GM23338 (cell line): ENCODE results near the gene ADCK2. TPM values are rescaled to one million over a fixed set of nuclear protein-coding genes. Genes with fewer than 3 reads are reported as not detected.
A peak's percentile ranks its signal among the peaks of the same experiment; 100 is the strongest.

Experiments
- ATAC-seq: fragments of 200-7000 bp; cut with Tn5 transposase; 3 replicates; pipeline ENCODE4 v1.9.1; 2020
- DNase-seq: peaks from one replicate; pipeline ENCODE4 v3.0.0-alpha.2; 2015; ENCODE audit warnings: low spot score
- H2AFZ ChIP-seq: fragments of 200-600 bp; sonication (generic); 2 replicates; pipeline ENCODE4 v1.8.0; 2016; ENCODE audit warnings: antibody characterized with exemption, mild to moderate bottlenecking, moderate library complexity
- H3F3A ChIP-seq: fragments of 200-600 bp; sonication (generic); replicated peaks from 2 replicates; pipeline ENCODE4 v1.8.0; 2017; ENCODE audit warnings: antibody characterized with exemption, mixed run types, low read depth
- H3K27ac ChIP-seq: fragments of 200-600 bp; sonication (generic); 2 replicates; pipeline ENCODE4 v1.6.1; 2016; ENCODE audit warnings: low read depth
- H3K27me3 ChIP-seq: fragments of 200-600 bp; sonication (generic); 2 replicates; pipeline ENCODE4 v1.8.0; 2016; ENCODE audit warnings: mild to moderate bottlenecking, mixed run types, moderate library complexity; ENCODE audit not compliant: insufficient read depth
- H3K36me3 ChIP-seq: fragments of 200-600 bp; sonication (generic); 2 replicates; pipeline ENCODE4 v1.8.0; 2016; ENCODE audit warnings: mild to moderate bottlenecking; ENCODE audit not compliant: insufficient read depth
- H3K4me1 ChIP-seq: fragments of 200-600 bp; sonication (generic); 2 replicates; pipeline ENCODE4 v1.8.0; 2016; ENCODE audit warnings: mild to moderate bottlenecking, moderate library complexity; ENCODE audit not compliant: insufficient read depth
- H3K4me2 ChIP-seq: fragments of 200-600 bp; sonication (generic); 2 replicates; pipeline ENCODE4 v1.7.1; 2017; ENCODE audit warnings: mixed run types
- H3K4me3 ChIP-seq: fragments of 200-600 bp; sonication (generic); 2 replicates; pipeline ENCODE4 v1.6.1; 2016; ENCODE audit warnings: mixed run types
- H3K79me2 ChIP-seq: fragments of 200-600 bp; sonication (generic); replicated peaks from 2 replicates; pipeline ENCODE4 v1.8.0; 2017; ENCODE audit warnings: mild to moderate bottlenecking; ENCODE audit not compliant: insufficient read depth
- H3K9me2 ChIP-seq: fragments of 200-600 bp; sonication (generic); 2 replicates; pipeline ENCODE4 v1.8.0; 2017; ENCODE audit not compliant: insufficient read depth
- H4K20me1 ChIP-seq: fragments of 200-600 bp; sonication (generic); replicated peaks from 2 replicates; pipeline ENCODE4 v1.8.0; 2017; ENCODE audit warnings: mild to moderate bottlenecking; ENCODE audit not compliant: insufficient read depth
- H3K27ac Mint-ChIP-seq: 2 replicates; pipeline ENCODE4 v1.8.0; 2020; ENCODE audit warnings: inconsistent platforms, mild to moderate bottlenecking, moderate library complexity, mixed read lengths
- H3K27me3 Mint-ChIP-seq: 3 replicates; pipeline ENCODE4 v1.8.0; 2022; ENCODE audit warnings: low read depth, mild to moderate bottlenecking, moderate library complexity, mixed read lengths, inconsistent platforms; ENCODE audit not compliant: insufficient read depth, poor library complexity
- H3K36me3 Mint-ChIP-seq: 3 replicates; pipeline ENCODE4 v1.8.0; 2021; ENCODE audit warnings: low read depth, mild to moderate bottlenecking, inconsistent platforms, moderate library complexity, mixed read lengths
- H3K4me1 Mint-ChIP-seq: 3 replicates; pipeline ENCODE4 v1.8.0; 2020; ENCODE audit warnings: mild to moderate bottlenecking, inconsistent platforms, mixed read lengths
- H3K4me3 Mint-ChIP-seq: 3 replicates; pipeline ENCODE4 v1.8.0; 2021; ENCODE audit warnings: moderate library complexity, mild to moderate bottlenecking, inconsistent platforms, mixed read lengths
- H3K9me3 Mint-ChIP-seq: 3 replicates; pipeline ENCODE4 v1.8.0; 2020; ENCODE audit warnings: moderate library complexity, mild to moderate bottlenecking, inconsistent platforms, mixed read lengths
- CTCF ChIP-seq, 2 experiments: fragments of 200-600 bp in 1 of 2; sonication (generic) in 1 of 2; conservative IDR thresholded peaks; 2 replicates each; pipeline versions ENCODE4 v1.5.1 to v1.6.1; 2016 to 2017; ENCODE audit warnings: antibody characterized with exemption in 2 of 2, low read depth in 2 of 2, mild to moderate bottlenecking in 2 of 2, moderate library complexity in 1 of 2
- EZH2 ChIP-seq: fragments of 200-600 bp; sonication (generic); IDR thresholded peaks from one replicate; pipeline ENCODE4 v1.8.0; 2017; ENCODE audit warnings: antibody characterized with exemption, mild to moderate bottlenecking, low read depth; ENCODE audit not compliant: unreplicated experiment
- EZH2phosphoT487 ChIP-seq: fragments of 200-600 bp; sonication (generic); IDR thresholded peaks from one replicate; pipeline ENCODE4 v1.8.1; 2018; ENCODE audit warnings: antibody characterized with exemption; ENCODE audit not compliant: unreplicated experiment
- JUNB ChIP-seq: IDR thresholded peaks from one replicate; pipeline ENCODE4 v1.6.1; 2016; ENCODE audit warnings: antibody characterized with exemption; ENCODE audit not compliant: unreplicated experiment
- NANOG ChIP-seq: IDR thresholded peaks from 2 replicates; pipeline ENCODE4 v1.6.1; 2016; ENCODE audit warnings: antibody characterized with exemption, borderline replicate concordance
- POLR2AphosphoS5 ChIP-seq: IDR thresholded peaks from 2 replicates; pipeline ENCODE4 v1.6.1; 2016; ENCODE audit warnings: antibody characterized with exemption, low read depth
- REST ChIP-seq: IDR thresholded peaks from one replicate; pipeline ENCODE4 v1.6.1; 2018; ENCODE audit warnings: antibody characterized with exemption; ENCODE audit not compliant: unreplicated experiment
- ZNF114 ChIP-seq: fragments of 250-450 bp; sonication (Bioruptor Pico); IDR thresholded peaks from 2 replicates; pipeline ENCODE4 v1.5.0; 2020; ENCODE audit warnings: mild to moderate bottlenecking, moderate library complexity
- polyA plus RNA-seq: library from polyadenylated mRNA; unstranded; fragments of >200 nt; fragmentation: Nextera tagmentation; extraction: Ambion mirVana; gene quantifications from 2 replicates; pipeline ENCODE4 v1.2.1, GENCODE V29; 2016
- total RNA-seq: library from RNA; depleted of rRNA; stranded (reverse); fragments of >200 nt; shearing (Covaris generic); gene quantifications from 2 replicates; pipeline ENCODE4 v1.2.3, GENCODE V29; 2014

ADCK2 gene
- total and polyA plus RNA-seq, 2 experiments from 2014 or later = 4.7 to 14.4 TPM

GRCh38 chr7:140684066-140684950 lies 11.6 kb downstream of the ADCK2 start:
- Histone ChIP-seq H3K4me2 (no peak overlapping the region), H3K4me3 (no peak overlapping the region), H3K27ac (no peak overlapping the region), H3K36me3 (no peaks in the 10 kb centered on the region; the same call in 1 of the 2 replicates), H3F3A (no peaks in the 10 kb centered on the region), H3K9me2 (no peaks in the 10 kb centered on the region), H3K4me1 (no peaks in the 10 kb centered on the region), H3K27me3 (no peaks in the 10 kb centered on the region), H4K20me1 (no peaks in the 10 kb centered on the region), H3K79me2 (no peaks in the 10 kb centered on the region), H2AFZ (no peak overlapping the region)
- no peaks in the 10 kb centered on the region; the same call in 2 of the 3 replicates for H3K4me1 Mint-ChIP-seq
- H3K27me3 Mint-ChIP-seq = no peaks in the 10 kb centered on the region
- TF ChIP-seq NANOG (no peak), JUNB (no peak), EZH2 (no peak), EZH2phosphoT487 (no peak), POLR2AphosphoS5 (no peak), CTCF (conservative IDR thresholded peaks at IDR 0.05; ENCODE audit: low read depth in 2 of 2) (no peak), ZNF114 (CRISPR knock-in tag) (no peak), REST (no peak)
- H3K9me3 Mint-ChIP-seq = no peaks in the 10 kb centered on the region; the same call in 2 of the 3 replicates
- peaks cover 5% of the 10 kb centered on the region; the same call in 1 of the 3 replicates for H3K36me3 Mint-ChIP-seq
- no peak for ATAC-seq
- no peak for DNase-seq
- peak overlapping the region; percentile 53 for H3K27ac Mint-ChIP-seq
- no peak overlapping the region for H3K4me3 Mint-ChIP-seq
